Hepatocyte (in vitro differentiated cells): ENCODE data around the gene COBL.

Experiments
- CTCF ChIP-seq: fragments of 200-600 bp; sonication (generic); IDR thresholded peaks from 2 replicates; pipeline ENCODE4 v1.5.1; 2016; ENCODE audit warnings: antibody characterized with exemption, mild to moderate bottlenecking; ENCODE audit not compliant: poor library complexity
- EZH2 ChIP-seq: fragments of 200-600 bp; sonication (generic); IDR thresholded peaks from 2 replicates; pipeline ENCODE4 v1.6.1; 2016; ENCODE audit warnings: antibody characterized with exemption, mild to moderate bottlenecking, borderline replicate concordance

- TF ChIP-seq CTCF (no peak), EZH2 (no peak)
These were observed 212.3 kb downstream of the COBL start for GRCh38 chr7:51104278-51104677.
